Subcutaneous adipose tissue (tissue), 4 donors: ENCODE data around the gene SS18L1. TPM values are rescaled to one million over a fixed set of nuclear protein-coding genes. Genes with fewer than 3 reads are reported as not detected.

Experiments
- CTCF ChIP-seq: fragments of 450-650 bp; IDR thresholded peaks from one replicate; pipeline ENCODE4 v1.5.1; 2016; ENCODE audit warnings: low read depth, mild to moderate bottlenecking, control low read depth, antibody characterized with exemption, moderate library complexity
- total RNA-seq, 4 donors: library from RNA; depleted of rRNA; stranded (reverse); fragments of >200 nt; gene quantifications; one replicate each; pipeline ENCODE4 v1.1.0, GENCODE V29; 2016

The SS18L1 gene
- total RNA-seq, result 10 to 100 TPM; 10.3 to 18.3 (median 12.9) TPM

- TF ChIP-seq CTCF, result no peak
Observed at GRCh38 chr20:62143081-62143956, at the start of gene SS18L1, which contains the start of gene PSMA7. TSS of gene SS18L1 (plus strand) at chr20:62143769. CDS start at chr20:62143821, 52 bp downstream. TSS of gene PSMA7 (minus strand) at chr20:62143394. CDS start at chr20:62143303, 91 bp downstream.

- TF ChIP-seq CTCF, result no peak
Observed at GRCh38 chr20:62096421-62097380, 46.9 kb upstream of the SS18L1 start.

GRCh38 chr20:62097881-62098407 is 45.6 kb upstream of the SS18L1 start:
- TF ChIP-seq CTCF, result no peak

- no peak for TF ChIP-seq CTCF
Observed at GRCh38 chr20:62101078-62101477, 42.5 kb upstream of the SS18L1 start.

GRCh38 chr20:62103508-62104233 is 39.9 kb upstream of the SS18L1 start:
- TF ChIP-seq CTCF, result no peak

- no peak for TF ChIP-seq CTCF
Observed at GRCh38 chr20:62104234-62104789, 39.3 kb upstream of the SS18L1 start.
